ENCODE data around the gene CLDN25.
"Not testable (repeated sequence)": the region's sequence is repeated elsewhere in the genome, so short reads cannot be mapped to it uniquely, and the experiment has no call there.

Gene CLDN25

GRCh38 chr11:113779496-113779895 is at the start of gene CLDN25:
CLDN25 (plus strand) TSS chr11:113779796; CDS start chr11:113779796, 0 bp downstream.
- DNase-seq = no peak
- TF ChIP-seq POLR2A (IDR thresholded peaks at IDR 0.05; ENCODE audit: low read length) (no peak), GATA1 (IDR thresholded peaks at IDR 0.05; ENCODE audit: low read depth, low read length) (no peak)

DNA sequence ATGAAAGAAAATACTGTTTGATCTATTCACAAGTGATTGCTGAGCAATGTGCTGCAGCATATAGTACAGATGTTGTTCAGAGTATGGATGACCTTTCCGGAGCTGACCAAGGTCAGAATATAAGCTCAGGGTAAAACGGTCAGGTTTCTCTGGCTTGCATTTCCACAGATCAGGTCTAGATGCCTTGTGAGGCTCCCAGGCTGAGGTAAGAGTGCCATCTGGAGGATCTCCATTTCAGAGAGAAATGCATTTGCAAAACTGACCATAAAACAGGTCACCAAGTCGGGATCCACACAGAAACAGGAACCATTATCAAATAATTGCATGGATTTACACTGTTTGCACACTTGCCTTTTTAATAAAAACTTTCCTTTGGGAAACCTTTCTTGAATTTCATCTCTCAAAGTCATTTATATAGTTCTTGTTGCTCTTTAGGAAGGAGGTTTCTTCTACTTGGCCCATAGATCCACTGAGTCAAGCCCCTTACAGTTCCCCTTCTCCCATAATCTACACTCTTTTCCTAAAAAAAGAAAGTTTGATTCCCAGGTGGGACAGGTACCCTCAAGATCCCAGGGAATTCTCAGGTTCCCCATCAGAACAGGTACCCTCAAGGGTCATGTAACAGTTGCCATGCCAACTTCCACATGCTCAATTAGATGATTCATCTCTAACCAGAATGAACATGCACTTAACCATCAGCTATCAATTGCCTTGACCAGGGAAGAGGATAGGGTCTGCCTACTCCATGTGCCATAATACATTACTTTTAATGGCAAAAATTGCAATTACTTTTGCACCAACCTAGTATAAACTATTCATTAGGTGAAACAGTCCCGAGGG is 48.5 kb upstream of the CLDN25 start:
- TF ChIP-seq POLR2A (IDR thresholded peaks at IDR 0.05; ENCODE audit: low read length) (no peak), GATA1 (IDR thresholded peaks at IDR 0.05; ENCODE audit: low read depth, low read length) (no peak)
- DNase-seq = peak; percentile 33 to 54

- TF ChIP-seq GATA1 (IDR thresholded peaks at IDR 0.05; ENCODE audit: low read depth, low read length) = no peak
- DNase-seq = no peak
Observed at GRCh38 chr11:113732092-113732491, 47.5 kb upstream of the CLDN25 start.

GRCh38 chr11:113736323-113736722 is 43.3 kb upstream of the CLDN25 start:
- no peak for DNase-seq
- TF ChIP-seq GATA1 (IDR thresholded peaks at IDR 0.05; ENCODE audit: low read depth, low read length) (no peak), POLR2A (IDR thresholded peaks at IDR 0.05; ENCODE audit: low read length) (no peak)

DNA sequence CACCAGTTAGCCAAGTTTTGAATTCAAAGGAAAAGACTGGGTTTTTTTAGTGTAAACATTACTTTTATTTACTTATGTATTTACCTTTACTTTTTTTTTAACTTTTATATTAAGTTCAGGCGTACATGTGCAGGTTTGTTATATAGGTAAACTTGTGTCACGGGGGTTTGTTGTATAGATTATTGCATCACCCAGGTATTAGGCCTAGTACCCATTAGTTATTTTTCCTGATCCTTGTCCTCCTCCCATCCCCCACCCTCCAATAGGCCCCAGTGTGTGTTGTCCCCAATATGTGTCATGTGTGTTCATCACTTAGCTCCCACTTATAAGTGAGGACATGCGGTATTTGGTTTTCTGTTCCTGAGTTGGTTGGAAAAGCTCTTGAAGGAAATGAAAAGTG is 26.7 kb upstream of the CLDN25 start:
- no peak for TF ChIP-seq GATA1 (IDR thresholded peaks at IDR 0.05; ENCODE audit: low read depth, low read length)
- peak in 1 of 2 experiments; percentile 42 for DNase-seq

GRCh38 chr11:113760241-113760640 is 19.4 kb upstream of the CLDN25 start:
- DNase-seq = no peak
- no peak for TF ChIP-seq POLR2A (IDR thresholded peaks at IDR 0.05; ENCODE audit: low read length)
- no peak for TF ChIP-seq GATA1 (IDR thresholded peaks at IDR 0.05; ENCODE audit: low read depth, low read length)

- DNase-seq = not testable (repeated sequence)
Observed at GRCh38 chr11:113763040-113763439, 16.6 kb upstream of the CLDN25 start.

DNA sequence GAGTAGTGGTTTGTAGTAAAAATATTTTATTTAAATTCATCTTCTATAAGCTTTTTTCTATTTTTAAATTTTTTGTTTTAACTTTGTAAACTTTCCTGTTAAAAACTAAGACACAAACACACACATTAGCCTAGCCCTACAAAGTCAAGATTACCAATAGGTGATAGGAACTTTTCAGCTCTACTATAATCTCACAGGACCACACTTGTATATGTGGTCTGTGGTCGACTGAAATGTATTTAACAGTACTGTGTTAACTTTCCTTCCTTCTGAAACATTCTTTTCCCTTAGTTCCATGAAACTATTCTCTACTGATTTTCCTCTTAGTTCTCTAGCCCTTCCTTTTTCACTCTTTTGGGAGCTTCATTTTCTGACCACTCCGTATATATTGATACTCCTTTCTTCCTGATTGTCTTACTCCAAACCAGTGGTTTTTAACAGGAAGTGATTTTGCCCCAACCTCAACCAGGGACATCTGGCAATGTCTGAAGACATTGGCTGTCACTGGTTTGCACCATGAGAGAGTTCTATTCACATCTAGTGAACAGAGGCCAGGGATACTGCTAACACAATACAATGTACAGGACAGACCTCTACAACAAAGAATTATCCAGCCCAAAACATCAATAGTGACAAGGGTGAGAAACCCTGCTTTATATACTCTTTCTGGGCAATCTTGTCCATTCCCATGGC is 14.9 kb upstream of the CLDN25 start:
- DNase-seq = no peak
- TF ChIP-seq POLR2A (IDR thresholded peaks at IDR 0.05; ENCODE audit: low read length) (no peak), GATA1 (IDR thresholded peaks at IDR 0.05; ENCODE audit: low read depth, low read length) (no peak)

- TF ChIP-seq POLR2A (IDR thresholded peaks at IDR 0.05; ENCODE audit: low read length) (no peak), GATA1 (IDR thresholded peaks at IDR 0.05; ENCODE audit: low read depth, low read length) (no peak)
- DNase-seq = no peak
Observed at GRCh38 chr11:113771964-113772363, 7.6 kb upstream of the CLDN25 start.

GRCh38 chr11:113773092-113773415 is 6.5 kb upstream of the CLDN25 start:
- TF ChIP-seq GATA1 (IDR thresholded peaks at IDR 0.05; ENCODE audit: low read depth, low read length) (no peak), POLR2A (IDR thresholded peaks at IDR 0.05; ENCODE audit: low read length) (no peak)
- peak; percentile 65 to 70 for DNase-seq

GRCh38 chr11:113773416-113774173 is 6.0 kb upstream of the CLDN25 start, which contains the start of gene ZW10:
ZW10 (minus strand) TSS chr11:113773692; CDS start chr11:113773666, 26 bp downstream.
- TF ChIP-seq GATA1 (IDR thresholded peaks at IDR 0.05; ENCODE audit: low read depth, low read length) = no peak
- peak; percentile 74 for TF ChIP-seq POLR2A (IDR thresholded peaks at IDR 0.05; ENCODE audit: low read length)

GRCh38 chr11:113774174-113774503 is 5.5 kb upstream of the CLDN25 start:
- DNase-seq = no peak
- TF ChIP-seq POLR2A (IDR thresholded peaks at IDR 0.05; ENCODE audit: low read length) (no peak), GATA1 (IDR thresholded peaks at IDR 0.05; ENCODE audit: low read depth, low read length) (no peak)

More at GRCh38 chr11:113773416-113774173, 6.0 kb upstream of the CLDN25 start, which contains the start of gene ZW10:
- DNase-seq = peak; percentile 96 to 97

DNA sequence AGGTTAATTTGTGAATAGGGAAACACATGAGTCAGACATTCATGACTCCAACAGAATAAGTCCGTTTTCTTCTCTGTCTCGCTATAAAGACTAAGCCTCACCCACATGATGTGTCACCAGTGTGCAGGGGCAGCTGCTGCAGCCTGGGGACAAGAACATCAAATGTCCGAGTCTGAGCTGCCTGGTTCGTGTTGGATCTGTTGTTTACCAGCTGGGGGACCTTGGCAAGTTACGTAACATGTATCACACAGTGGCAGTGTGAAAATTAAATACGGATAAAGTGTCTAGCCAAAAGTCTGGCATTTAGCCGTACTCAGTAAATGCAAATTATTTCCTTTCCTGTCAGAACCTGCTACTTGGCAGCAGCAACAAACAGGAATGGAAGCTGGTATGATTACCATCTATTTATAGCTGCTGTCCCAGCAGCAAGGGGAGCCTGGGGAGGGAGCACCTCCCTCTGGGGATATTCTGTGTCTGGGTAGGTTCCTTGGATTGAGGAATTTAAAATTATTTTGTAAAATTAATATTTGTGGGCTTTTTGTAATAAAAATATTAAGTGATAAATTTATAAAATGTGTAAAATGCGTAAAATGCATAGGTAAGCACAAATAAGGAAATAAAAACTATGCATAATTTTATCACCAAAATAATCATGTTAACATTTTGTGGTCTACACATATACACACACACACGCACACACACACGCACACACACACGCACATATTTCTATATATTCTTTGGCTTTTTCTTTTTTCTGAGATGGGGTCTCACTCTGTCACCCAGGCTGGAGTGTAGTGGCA is 1.3 kb upstream of the CLDN25 start:
- TF ChIP-seq GATA1 (IDR thresholded peaks at IDR 0.05; ENCODE audit: low read depth, low read length) (no peak), POLR2A (IDR thresholded peaks at IDR 0.05; ENCODE audit: low read length) (no peak)
- no peak for DNase-seq

DNA sequence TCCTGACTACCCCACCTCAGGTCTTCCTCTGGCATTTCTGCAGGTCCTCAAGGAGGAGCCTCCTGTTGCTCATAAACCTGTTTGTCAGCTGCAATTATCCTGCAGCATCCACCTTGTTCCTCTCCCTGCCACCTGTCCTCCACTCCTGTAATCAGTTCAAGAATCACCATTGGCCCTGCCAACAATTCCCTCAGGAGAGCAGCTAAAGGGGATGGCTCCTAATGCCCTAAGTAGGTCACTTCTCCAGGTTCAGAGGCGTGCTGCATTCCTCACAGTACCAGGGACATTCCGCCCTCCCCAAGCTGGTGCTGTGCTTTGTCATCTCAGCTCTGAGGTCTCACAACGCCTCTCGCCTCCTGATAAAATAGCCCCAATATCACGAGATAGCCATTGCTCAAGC is 2.1 kb downstream of the CLDN25 start:
- TF ChIP-seq POLR2A (IDR thresholded peaks at IDR 0.05; ENCODE audit: low read length) = no peak
- TF ChIP-seq GATA1 (IDR thresholded peaks at IDR 0.05; ENCODE audit: low read depth, low read length) = no peak
- DNase-seq = no peak

All from erythroblast (primary cell).